KMS-11 (cell line): ENCODE data around the gene ANKRD61.

Experiments
- H2AFZ ChIP-seq: fragments of 200-600 bp; sonication (generic); 2 replicates; pipeline ENCODE4 v1.6.1; 2016; ENCODE audit warnings: antibody characterized with exemption, mixed run types, low read depth
- H3K27ac ChIP-seq: fragments of 200-600 bp; sonication (generic); 2 replicates; pipeline ENCODE4 v1.6.1; 2016; ENCODE audit warnings: mild to moderate bottlenecking, mixed run types
- H3K27me3 ChIP-seq: fragments of 200-600 bp; sonication (generic); 2 replicates; pipeline ENCODE4 v1.6.1; 2017; ENCODE audit warnings: mild to moderate bottlenecking, low read depth, mixed run types, moderate library complexity; ENCODE audit not compliant: insufficient read depth
- H3K36me3 ChIP-seq: fragments of 200-600 bp; sonication (generic); 2 replicates; pipeline ENCODE4 v1.6.1; 2017; ENCODE audit warnings: mild to moderate bottlenecking, mixed run types; ENCODE audit not compliant: insufficient read depth
- H3K4me1 ChIP-seq: fragments of 200-600 bp; sonication (generic); 2 replicates; pipeline ENCODE4 v1.6.1; 2016; ENCODE audit warnings: mild to moderate bottlenecking, low read depth, mixed run types; ENCODE audit not compliant: poor library complexity, severe bottlenecking
- H3K4me2 ChIP-seq: fragments of 200-600 bp; sonication (generic); 2 replicates; pipeline ENCODE4 v1.7.0; 2016; ENCODE audit warnings: mild to moderate bottlenecking, mixed run types
- H3K4me3 ChIP-seq: fragments of 200-600 bp; sonication (generic); IDR thresholded peaks from 2 replicates; pipeline ENCODE4 v1.6.1; 2017; ENCODE audit warnings: low read depth, low read length, mixed read lengths; ENCODE audit not compliant: insufficient read depth
- H3K79me2 ChIP-seq: fragments of 200-600 bp; sonication (generic); 2 replicates; pipeline ENCODE4 v1.6.1; 2016; ENCODE audit warnings: low read depth, mixed run types; ENCODE audit not compliant: insufficient read depth
- H3K9ac ChIP-seq: fragments of 200-600 bp; sonication (generic); 2 replicates; pipeline ENCODE4 v1.6.1; 2016; ENCODE audit warnings: mild to moderate bottlenecking, mixed run types
- H4K20me1 ChIP-seq: fragments of 200-600 bp; sonication (generic); 2 replicates; pipeline ENCODE4 v1.6.1; 2016; ENCODE audit warnings: mild to moderate bottlenecking, mixed run types; ENCODE audit not compliant: insufficient read depth
- CTCF ChIP-seq: fragments of 200-600 bp; sonication (generic); conservative IDR thresholded peaks from 2 replicates; pipeline ENCODE4 v1.6.1; 2017; ENCODE audit warnings: low read depth, mild to moderate bottlenecking, antibody characterized with exemption, low read length, moderate library complexity, mixed read lengths

Gene ANKRD61

DNA sequence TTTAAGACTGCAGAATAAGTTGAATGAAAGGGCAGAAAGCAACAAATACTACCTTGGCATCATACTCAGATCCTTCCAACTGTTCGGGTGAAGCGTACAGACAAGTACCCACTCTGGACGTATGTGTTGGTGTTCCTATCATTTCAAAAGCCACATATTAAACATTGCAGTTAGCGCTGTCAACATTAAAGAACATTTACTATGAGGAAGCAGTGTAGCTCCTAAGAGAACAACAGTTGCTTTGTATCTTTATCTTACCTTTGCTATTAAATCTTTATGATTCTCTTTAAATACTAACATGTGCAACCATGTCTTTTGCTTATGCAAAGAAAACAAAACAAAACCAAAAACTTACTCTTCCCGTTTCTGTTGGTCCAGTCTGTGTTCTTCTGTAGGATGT, 2.6 kb upstream of the ANKRD61 start:
- H2AFZ ChIP-seq, result no peak overlapping the region
- TF ChIP-seq CTCF, result no peak
- H3K36me3 ChIP-seq, result peaks cover 8% of the 10 kb centered on the region; the same call in 1 of the 2 replicates
- H3K4me3 ChIP-seq, result no peak overlapping the region
- H3K27ac ChIP-seq, result no peak overlapping the region
- H3K4me2 ChIP-seq, result no peak overlapping the region
- peaks cover 4% of the 10 kb centered on the region for H3K4me1 ChIP-seq
- H4K20me1 ChIP-seq, result no peaks in the 10 kb centered on the region
- no peaks in the 10 kb centered on the region for H3K27me3 ChIP-seq
- 0 out of 2 replicates have a peak, but pooled peaks cover 4% of the 10 kb centered on the region for H3K79me2 ChIP-seq
- no peak overlapping the region for H3K9ac ChIP-seq

DNA sequence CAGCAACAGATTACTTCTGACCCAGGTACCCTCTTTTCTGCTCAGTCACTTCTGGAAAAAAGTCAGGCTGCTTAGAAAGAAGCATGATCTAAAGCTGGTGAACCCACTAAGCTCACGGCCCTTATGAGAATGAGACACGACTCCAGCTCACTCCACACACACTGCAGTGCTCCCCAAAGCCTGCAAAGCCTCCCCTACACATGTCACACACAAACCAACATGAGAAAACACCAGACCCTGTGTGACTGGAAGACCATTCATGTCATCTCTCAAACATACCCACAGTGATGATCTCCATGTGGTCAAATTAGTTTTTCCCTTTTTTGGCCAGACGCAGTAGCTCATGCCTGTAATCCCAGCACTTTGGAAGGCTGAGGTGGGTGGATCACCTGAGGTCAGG, 391 bp downstream of the ANKRD61 start:
- no peaks in the 10 kb centered on the region for H3K27me3 ChIP-seq
- H3K36me3 ChIP-seq, result peaks cover 4% of the 10 kb centered on the region; the same call in 1 of the 2 replicates
- H3K4me3 ChIP-seq, result no peak overlapping the region
- H3K27ac ChIP-seq, result no peak overlapping the region
- no peak overlapping the region for H3K9ac ChIP-seq
- H2AFZ ChIP-seq, result no peak overlapping the region
- H4K20me1 ChIP-seq, result no peaks in the 10 kb centered on the region
- H3K79me2 ChIP-seq, result 0 out of 2 replicates have a peak, but pooled peaks cover 4% of the 10 kb centered on the region
- H3K4me2 ChIP-seq, result no peak overlapping the region
- peaks cover 1% of the 10 kb centered on the region for H3K4me1 ChIP-seq
- no peak for TF ChIP-seq CTCF

GRCh38 chr7:6032167-6032566, 991 bp downstream of the ANKRD61 start:
- H3K27ac ChIP-seq, result no peak overlapping the region
- H3K27me3 ChIP-seq, result no peaks in the 10 kb centered on the region
- no peak overlapping the region for H3K4me3 ChIP-seq
- H3K79me2 ChIP-seq, result 0 out of 2 replicates have a peak, but pooled peaks cover 4% of the 10 kb centered on the region
- H3K36me3 ChIP-seq, result peaks cover 4% of the 10 kb centered on the region; the same call in 1 of the 2 replicates
- H2AFZ ChIP-seq, result no peak overlapping the region
- no peaks in the 10 kb centered on the region for H3K4me1 ChIP-seq
- no peak overlapping the region for H3K9ac ChIP-seq
- no peaks in the 10 kb centered on the region for H4K20me1 ChIP-seq
- H3K4me2 ChIP-seq, result no peak overlapping the region
- TF ChIP-seq CTCF, result no peak

- TF ChIP-seq CTCF, result no peak
- Histone ChIP-seq H2AFZ (no peak overlapping the region), H3K36me3 (peaks cover 4% of the 10 kb centered on the region; the same call in 1 of the 2 replicates), H3K4me2 (no peak overlapping the region), H3K9ac (no peak overlapping the region), H3K27me3 (no peaks in the 10 kb centered on the region), H3K79me2 (0 out of 2 replicates have a peak, but pooled peaks cover 4% of the 10 kb centered on the region), H4K20me1 (no peaks in the 10 kb centered on the region), H3K4me1 (no peaks in the 10 kb centered on the region), H3K4me3 (no peak overlapping the region), H3K27ac (no peak overlapping the region)
Measured at GRCh38 chr7:6032641-6033040, 1.5 kb downstream of the ANKRD61 start.
